ENCODE results near the gene BAIAP2L1.
"Not testable (repeated sequence)": the region's sequence is repeated elsewhere in the genome, so short reads cannot be mapped to it uniquely, and the experiment has no call there.

BAIAP2L1 gene, protein sequence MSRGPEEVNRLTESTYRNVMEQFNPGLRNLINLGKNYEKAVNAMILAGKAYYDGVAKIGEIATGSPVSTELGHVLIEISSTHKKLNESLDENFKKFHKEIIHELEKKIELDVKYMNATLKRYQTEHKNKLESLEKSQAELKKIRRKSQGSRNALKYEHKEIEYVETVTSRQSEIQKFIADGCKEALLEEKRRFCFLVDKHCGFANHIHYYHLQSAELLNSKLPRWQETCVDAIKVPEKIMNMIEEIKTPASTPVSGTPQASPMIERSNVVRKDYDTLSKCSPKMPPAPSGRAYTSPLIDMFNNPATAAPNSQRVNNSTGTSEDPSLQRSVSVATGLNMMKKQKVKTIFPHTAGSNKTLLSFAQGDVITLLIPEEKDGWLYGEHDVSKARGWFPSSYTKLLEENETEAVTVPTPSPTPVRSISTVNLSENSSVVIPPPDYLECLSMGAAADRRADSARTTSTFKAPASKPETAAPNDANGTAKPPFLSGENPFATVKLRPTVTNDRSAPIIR

DNA sequence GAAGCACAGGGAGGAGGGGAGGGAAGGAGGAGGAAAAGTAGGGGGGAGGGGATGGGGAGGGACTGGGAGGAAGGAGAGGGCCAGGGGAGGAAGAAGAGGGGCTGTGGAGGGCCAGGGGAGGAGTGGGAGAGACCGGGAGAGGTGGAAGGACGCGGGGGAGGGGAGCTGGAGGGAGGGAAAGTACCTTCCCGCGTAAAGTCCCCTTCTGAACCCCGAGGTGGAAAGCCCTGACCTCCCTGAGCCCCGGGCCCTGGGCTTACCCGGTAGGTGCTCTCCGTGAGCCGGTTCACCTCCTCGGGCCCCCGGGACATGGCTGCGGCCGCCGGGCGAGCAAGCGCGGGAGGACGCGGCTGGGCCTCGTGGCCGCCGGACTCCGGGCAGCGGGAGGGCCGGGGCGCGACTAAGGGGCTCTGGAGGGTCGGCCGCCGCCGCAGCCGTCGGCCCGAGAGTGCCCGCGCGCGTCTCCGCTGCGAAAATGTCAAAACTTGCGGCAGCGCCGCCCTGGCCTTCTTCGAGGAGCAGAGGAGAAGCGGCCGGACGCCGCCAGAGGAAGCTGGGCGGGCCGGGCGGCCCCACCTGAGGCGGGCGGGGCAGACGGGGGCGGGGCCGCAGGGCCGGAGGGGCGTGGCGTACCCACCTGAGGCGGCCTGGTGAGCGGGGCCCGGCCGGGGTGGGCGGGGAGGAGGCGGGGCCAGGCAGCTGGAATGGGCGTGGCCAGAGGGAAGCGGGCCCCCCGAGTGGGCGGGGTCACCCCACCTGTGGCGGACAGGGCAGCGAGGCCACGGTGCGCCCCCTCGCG, at the start of gene BAIAP2L1:
Gene BAIAP2L1 (minus strand): TSS at position 549 of the 799 bp plus-strand sequence. CDS start 238 bp downstream, at position 311.
- DNase-seq, result peak; percentile 32

DNA sequence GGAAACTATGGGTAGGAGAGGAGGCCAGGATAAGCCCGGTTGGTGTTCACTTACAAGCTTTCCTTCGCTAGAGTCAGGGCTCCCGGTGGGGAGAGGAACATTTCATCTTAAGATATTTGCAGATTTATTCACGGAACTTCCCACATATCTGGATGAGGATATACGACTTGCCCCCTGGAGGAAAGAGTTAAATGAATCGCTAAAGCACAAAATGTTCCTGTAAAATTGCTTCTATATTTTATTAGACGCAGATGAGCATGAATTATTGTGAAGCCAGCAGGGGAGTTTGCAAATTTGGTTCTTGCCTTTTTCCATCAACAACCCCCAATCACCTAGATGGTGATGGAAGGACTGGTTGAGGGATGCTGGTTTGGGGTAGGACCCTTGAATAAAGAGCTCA, 47.9 kb upstream of the BAIAP2L1 start:
- DNase-seq, result no peak

DNA sequence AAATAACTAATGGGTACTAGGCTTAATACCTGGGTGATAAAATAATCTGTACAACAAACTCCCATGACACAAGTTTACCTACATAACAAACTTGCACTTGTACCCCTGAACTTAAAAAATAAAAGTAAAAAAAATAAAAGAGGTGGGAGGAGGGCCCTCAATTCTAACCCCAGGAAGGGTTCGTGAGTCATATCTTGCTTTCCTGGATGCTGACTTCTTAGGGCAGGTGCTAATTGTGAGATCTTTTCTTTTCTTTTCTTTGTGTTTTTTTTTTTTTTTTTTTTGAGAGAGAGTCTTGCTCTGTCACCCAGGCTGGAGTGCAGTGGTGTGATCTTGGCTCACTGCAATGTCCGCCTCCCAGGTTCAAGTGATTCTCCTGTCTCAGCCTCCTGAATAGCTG, 40.1 kb upstream of the BAIAP2L1 start:
- DNase-seq, result not testable (repeated sequence)

DNA sequence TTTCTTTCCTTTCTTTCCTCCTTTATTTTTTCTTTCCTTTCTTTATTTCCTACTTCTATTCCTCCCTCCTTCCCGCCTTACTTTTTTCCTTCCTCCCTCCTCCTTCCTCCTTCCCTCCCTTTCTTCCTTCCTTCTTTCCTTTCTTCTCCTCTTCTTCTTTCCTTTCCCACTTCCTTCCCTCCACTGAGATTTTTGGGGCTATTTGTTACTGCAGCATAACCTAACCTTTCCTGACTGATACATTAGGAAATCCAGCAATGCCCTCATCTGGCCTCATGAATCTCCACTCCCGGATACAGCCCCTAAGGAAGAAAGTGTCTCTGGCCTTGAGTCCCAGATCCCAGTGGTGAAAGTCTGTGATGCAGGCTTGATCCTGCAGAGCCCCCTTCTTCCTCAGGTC, 38.6 kb upstream of the BAIAP2L1 start:
- no peak for DNase-seq

DNA sequence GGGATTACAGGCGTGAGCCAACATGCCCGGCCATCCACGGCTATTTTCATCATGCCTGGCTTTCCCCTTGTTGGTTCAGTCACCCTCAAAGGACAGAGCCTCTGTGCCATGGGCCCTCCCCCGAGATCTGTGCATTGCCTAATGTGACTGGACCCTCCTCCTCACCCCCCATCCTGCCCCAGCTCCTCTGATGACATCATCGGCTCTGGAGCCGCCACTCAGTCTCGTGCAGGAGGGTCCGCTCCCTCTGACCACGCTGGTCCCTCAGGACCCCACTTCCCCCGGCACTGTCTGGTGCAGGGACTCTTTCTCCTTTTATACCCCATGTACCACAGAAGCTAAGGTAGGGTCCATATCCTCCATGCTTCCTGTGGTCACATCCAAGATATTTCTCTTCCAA, 33.2 kb upstream of the BAIAP2L1 start:
- no peak for DNase-seq

DNA sequence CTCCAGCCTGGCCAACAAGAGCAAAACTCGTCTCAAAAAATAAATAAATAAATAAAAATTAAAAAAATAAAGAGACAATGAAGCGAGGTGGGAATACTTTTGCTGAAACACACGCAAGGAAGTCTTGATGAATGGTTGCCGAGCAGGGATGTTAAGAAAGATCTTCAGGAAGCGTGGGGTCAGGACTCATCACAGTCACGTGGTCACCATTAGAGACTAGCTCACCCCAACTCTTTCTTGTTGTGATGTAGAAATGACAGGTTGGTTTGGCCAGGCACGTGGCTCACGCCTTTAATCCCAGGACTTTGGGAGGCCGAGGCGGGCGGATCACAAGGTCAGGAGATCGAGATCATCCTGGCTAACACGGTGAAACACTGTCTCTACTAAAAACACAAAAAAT, 28.9 kb upstream of the BAIAP2L1 start:
- no peak for DNase-seq

DNA sequence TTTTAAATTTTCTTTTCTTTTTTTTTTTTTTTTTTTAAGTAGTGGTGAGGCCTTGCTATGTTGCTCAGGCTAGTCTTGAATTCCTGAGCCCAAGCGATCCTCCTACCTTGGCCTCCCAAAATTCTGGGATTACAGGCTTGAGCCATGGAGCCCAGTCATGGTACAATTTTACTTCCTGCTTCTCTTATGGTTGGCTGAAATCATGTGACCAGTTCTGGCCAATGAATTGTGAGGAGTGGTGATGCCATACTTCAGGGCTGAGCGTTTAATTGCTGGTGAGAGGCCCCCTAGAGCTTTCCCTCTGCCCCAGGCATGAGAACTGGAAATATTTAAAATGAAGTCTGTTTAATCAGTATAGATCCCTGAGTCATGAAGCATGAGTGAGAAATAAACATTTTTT, 22.2 kb upstream of the BAIAP2L1 start:
- DNase-seq, result no peak

DNA sequence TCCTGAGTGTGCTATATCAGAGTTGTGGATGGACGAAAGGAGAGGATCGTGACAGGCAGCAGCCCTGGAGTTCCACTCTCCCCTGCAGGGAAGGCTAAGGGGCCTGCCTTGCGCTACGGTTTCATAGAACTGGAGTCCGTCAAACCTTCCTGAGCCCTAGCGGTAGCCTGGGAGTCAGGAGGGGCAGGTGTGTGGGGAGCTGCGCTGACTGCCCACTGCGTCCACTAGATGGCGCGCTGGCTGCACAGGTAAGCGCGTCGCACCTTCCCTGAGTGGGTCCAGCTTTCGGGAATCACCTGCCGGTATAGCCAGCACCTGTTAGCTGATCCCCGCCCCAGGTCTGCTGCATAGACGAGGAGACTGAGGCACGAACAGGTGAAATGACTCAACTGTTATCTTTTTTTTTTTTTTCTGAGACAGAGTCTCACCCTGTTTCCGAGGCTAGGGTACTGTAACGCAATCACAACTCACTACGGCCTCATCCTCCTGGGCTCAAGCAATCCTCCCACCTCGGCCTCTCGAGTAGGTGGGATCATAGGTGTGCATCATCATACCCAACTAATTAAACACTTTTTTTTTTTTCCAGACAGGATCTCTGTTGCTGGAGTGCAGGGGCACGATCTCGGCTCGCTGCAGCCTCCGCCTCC, 20.2 kb upstream of the BAIAP2L1 start:
- DNase-seq, result peak; percentile 47

DNA sequence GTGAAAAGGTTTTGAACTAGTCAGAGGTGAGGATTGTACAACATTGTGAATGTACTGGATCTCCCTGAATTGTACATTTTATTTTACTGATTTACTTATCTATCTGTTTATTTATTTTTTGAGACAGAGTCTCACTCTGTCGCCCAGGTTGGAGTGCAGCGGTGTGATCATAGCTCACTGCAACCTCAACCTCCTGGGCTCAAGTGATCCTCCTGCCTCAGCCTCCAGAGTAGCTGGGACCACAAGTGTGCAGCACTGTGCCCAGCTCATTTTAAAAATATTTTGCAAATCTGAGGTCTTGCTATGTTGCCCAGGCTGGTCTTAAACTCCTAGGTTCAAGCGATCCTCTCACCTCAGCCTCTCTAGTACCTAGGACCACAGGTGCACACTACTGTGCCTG, 19.1 kb upstream of the BAIAP2L1 start:
- DNase-seq, result not testable (repeated sequence)

DNA sequence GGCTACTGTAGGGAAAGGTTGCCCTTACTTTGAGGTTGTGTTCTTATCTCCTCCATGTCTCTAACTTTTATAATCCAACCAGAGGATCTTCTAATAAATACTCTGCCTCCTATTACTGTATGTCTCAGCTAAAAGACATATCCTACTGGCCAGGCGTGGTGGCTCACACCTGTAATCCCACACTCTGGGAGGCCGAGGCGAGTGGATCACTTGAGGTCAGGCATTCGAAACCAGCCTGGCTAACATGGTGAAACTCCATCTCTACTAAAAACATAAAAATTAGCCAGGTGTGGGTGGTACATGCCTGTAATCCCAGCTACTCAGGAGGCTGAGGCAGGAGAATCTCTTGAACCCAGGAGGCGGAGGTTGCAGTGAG, 18.4 kb upstream of the BAIAP2L1 start:
- not testable (repeated sequence) for DNase-seq

DNA sequence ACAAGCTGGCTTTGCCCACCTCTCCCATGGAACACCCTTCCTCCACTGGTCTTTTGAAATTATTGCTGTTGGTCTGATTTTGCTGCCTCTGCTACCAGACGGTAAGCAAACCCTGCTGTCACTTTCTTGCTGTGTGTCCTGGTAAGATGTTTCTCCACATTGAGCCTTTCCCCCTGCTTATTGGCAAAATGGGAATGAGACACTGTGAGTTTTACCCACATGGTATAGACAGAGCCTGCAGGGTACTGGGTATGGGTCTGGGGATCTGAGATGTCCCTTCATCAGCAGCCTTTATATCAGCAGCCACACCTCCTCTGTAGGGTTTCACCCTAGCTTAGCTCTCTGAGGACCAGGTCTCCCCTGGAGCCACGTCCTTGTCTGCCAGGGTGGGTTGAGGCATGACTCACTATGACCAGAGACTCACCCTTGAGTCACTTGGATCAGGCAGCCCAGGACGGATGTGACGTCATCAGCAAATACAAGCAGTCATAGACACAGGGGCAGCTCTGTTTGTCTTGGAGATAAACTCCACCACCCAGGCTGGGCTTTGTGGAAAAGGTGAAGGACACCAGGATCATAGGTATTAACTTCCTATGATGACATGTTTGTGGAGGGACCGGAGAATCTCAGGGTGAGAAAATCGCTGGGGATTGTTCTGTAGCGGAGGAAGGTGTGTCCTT, 17.9 kb upstream of the BAIAP2L1 start:
- no peak for DNase-seq

DNA sequence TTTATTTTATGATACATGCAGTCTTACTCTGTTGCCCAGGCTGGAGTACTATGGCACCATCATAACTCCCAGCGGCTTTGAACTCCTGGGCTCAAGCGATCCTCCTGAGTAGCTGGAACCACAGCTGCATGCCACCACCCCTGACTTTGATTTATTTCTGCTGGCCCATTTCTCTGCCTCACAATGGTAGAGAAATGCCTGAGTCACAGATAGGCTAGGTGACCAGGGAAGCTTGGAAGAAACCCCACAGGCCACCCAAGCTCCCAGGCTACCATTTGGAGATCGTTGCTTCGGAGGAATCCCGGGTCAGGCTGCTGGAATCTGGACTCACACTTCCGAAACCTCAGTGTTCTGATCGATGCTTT, 17.4 kb upstream of the BAIAP2L1 start:
- no peak for DNase-seq

DNA sequence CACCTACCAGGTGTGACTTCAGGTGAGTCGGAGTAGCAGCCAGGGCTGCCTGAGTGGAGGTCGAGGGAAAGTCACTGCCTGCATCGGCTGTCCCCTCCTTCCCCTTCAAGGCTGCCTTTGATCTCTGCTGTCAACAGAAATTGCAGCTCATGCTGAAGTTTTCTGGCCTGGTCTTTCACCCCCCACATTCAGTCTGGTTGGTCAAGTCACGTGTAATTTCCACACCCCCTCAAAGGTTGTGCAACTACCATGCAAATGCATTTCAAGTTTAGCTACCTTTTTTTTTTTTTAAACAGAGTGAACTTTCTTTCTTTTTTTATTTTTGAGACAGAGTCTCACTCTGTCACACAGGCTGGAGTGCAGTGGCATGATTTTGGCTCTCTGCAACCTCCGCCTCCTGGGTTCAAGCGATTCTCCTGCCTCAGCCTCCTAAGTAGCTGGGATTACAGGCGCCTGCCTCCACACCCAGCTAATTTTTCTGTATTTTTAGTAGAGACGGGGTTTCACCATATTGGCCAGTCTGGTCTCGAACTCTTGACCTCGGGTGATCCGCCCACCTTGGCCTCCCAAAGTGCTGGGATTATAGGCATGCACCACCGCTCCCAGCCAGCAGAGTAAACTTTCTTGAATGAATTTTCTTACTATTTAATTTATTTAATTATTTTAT, 16.8 kb upstream of the BAIAP2L1 start:
- not testable (repeated sequence) for DNase-seq

DNA sequence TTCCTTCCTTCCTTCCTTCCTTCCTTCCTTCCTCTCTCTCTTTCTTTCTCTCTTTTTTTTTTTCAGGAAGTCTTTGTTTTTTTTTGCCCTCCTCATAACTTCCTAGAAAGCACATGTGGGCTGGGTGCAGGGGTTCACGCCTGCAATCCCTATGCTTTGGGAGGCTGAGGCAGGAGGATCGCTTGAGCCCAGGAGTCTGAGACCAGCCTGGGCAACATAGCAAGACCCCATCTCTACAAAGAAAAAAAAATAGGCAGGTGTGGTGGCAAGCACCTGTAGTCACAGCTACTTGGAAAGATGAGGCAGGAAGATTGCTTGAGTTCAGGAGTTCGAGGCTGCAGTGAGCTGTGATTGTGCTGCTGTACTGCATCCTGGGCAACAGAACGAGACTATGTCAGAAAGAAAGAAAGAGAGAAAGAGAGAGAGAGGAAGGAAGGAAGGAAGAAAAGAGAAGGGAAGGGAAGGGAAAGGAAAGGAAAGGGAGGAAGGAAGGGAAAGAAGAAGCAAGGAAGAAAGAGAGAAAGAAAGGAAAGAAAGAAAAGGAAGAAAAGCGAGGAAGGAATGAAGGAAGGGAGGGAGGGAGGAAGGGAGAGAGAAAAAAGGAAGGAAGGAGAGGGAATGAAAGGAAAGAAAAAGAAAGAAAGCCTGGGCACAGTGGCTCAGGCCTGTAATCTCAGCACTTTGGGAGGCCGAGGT, 13.5 kb upstream of the BAIAP2L1 start:
- no peak for DNase-seq

DNA sequence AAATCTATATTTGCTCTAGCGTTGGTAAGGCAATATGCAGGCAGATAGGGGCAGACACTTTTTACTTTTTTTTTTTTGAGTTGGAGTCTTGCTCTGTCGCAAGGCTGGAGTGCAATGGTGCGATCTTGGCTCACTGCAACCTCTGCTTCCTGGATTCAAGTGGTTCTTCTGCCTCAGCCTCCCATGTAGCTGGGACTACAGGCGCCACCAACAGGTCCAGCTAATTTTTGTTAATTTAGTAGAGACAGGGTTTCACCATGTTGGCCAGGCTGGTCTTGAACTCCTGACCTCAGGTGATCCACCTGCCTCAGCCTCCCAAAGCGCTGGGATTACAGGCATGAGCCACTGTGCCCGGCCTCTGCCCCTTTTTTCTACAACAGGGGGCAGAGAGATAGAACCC, 12.8 kb upstream of the BAIAP2L1 start:
- DNase-seq, result not testable (repeated sequence)

DNA sequence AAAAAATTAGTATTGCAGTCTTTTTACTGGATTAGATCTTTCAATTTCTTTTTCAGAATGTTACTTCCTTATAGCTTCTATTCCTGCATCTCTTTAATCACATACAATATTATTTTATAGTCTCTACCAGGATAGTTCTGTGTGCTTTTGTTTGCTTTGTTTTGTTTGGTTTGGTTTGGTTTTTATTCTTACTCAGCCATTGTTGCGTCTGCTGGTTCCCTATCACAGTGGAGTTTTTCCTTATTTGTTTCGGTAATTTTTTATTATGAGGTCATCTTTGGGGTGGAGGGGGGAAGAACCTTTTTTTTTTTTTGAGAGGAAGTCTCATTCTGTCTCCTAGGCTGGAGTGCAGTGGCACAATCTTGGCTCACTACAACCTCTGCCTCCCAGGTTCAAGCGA, 9.0 kb upstream of the BAIAP2L1 start:
- DNase-seq, result no peak

DNA sequence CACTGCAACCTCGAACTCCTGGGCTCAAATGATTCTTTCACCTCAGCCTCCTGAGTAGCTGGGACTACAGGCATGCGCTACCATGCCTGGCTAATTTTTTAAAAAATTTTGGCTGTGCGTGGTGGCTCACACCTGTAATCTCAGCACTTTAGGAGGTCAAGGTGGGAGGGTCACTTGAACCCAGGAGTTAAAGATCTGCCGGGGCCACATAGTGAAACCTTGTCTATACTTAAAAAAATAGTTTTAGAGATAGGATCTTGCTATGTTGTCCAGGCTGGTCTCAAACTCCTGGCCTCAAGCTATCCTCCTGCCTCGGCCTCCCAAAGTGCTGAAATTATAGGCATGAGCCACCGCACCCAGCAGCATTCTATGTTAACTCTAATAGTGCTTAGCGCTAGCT, 7.3 kb upstream of the BAIAP2L1 start:
- not testable (repeated sequence) for DNase-seq

DNA sequence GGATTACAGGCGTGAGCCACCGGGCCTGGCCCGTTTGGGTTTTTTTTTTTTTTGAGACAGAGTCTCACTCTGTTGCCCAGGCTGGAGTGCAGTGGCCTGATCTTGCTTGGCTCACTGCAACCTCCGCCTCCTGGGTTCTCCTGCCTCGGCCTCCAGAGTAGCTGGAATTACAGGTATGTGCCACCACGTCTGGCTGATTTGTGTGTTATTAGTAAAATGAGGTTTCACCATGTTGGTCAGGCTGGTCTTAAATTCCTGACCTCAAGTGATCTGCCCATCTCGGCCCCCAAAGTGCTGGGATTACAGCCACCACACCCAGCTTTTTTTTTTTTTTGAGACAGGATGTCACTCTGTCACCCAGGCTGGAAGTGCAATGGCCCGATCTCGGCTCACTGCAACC, 5.9 kb upstream of the BAIAP2L1 start:
- DNase-seq, result no peak

DNA sequence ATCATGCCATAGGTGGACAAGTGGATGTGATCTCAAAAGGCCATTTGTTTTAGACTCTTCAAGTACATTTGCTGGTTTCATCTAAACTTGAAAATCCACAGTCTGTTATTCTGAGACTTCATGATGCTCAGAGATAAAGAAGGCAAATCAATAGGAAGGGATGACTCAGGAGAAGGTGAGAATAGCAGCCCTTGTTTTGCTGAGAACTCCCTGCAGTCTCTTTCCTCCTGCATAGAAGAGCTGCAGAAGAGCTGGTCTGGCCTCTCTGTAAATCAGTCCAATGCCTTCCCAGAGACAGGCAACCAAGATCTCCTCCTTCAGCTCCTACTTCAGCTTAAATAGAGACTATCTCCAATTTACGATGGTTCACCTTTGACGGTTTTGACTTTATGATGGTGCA, 4.0 kb upstream of the BAIAP2L1 start:
- DNase-seq, result no peak

DNA sequence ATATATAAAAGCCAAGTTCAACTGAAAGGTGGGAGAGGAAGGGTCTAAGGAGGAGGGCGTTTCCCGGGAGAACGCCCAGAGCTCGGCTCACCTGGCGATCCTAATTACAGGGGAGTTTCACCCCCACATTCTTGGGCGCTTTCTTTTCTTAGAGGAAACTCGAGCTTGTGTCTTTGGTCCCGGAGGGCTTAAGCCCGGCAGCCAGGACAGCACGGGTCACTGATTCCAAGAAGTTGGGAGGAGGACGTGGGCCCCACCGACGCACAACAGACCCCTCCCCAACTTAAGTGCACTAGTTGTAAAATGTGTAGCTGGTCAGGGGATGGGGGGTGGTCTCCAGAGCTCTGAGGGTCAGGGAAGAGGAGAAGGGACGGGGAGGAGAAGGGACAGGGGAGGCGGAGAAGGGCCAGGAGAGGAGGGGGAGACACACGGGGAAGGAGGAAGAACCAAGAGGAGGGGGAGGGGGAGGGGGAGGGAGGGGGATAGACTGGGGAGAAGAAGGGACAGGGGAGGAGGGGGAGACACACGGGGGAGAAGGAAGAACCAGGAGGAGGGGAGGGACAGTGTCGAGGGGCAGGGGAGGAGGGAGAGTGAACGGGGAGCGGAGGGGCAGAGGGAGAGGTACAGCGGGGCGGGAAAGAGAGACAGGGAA, 874 bp downstream of the BAIAP2L1 start:
- DNase-seq, result no peak

DNA sequence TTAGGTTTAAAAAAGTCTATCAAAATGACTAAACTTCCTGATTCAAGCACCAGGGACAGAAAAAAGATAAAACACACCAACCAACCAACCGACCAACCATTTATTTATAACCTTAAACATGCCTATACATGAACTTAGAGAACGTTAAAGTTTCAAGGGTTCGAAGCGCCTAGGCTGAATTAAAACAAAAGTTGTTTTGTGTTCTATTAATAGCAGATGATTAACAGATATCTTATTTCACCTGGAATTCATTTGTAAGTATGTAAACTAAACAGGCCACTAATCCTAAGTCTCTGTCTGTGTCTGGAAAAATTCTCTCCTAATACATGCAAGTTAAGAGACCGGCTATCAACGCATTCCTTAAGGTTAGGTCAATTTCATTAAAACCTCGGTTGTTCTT, 1.4 kb downstream of the BAIAP2L1 start:
- DNase-seq, result no peak

Measured in NCI-H510A (cell line).